H9 (cell line): ENCODE data around the gene PHLDA2. TPM values are rescaled to one million over a fixed set of nuclear protein-coding genes. Genes with fewer than 3 reads are reported as not detected.

Experiments
- DNase-seq: peaks from one replicate; pipeline ENCODE4 v3.0.0-alpha.2; 2017
- H2AFZ ChIP-seq: one replicate; pipeline ENCODE4 v1.6.1; 2013; ENCODE audit warnings: mild to moderate bottlenecking, low read length, control low read depth, moderate library complexity
- H2AK5ac ChIP-seq: 2 replicates; pipeline ENCODE4 v1.6.1; 2013; ENCODE audit warnings: low read length, control low read depth, mixed read lengths; ENCODE audit not compliant: insufficient read length
- H2BK120ac ChIP-seq: one replicate; pipeline ENCODE4 v1.6.1; 2013; ENCODE audit warnings: low read depth, mild to moderate bottlenecking, low read length, control low read depth, inconsistent platforms; ENCODE audit not compliant: poor library complexity, severe bottlenecking
- H2BK12ac ChIP-seq: 2 replicates; pipeline ENCODE4 v1.6.1; 2013; ENCODE audit warnings: low read length, control low read depth, mixed read lengths, low read depth; ENCODE audit not compliant: insufficient read length
- H2BK15ac ChIP-seq: 2 replicates; pipeline ENCODE4 v1.6.1; 2013; ENCODE audit warnings: low read depth, low read length, control low read depth
- H2BK20ac ChIP-seq: one replicate; pipeline ENCODE4 v1.6.1; 2013; ENCODE audit warnings: low read depth, mild to moderate bottlenecking, low read length, control low read depth, inconsistent platforms; ENCODE audit not compliant: poor library complexity, severe bottlenecking
- H2BK5ac ChIP-seq: 2 replicates; pipeline ENCODE4 v1.6.1; 2013; ENCODE audit warnings: low read length, control low read depth, mixed read lengths; ENCODE audit not compliant: insufficient read length
- H3K14ac ChIP-seq: 2 replicates; pipeline ENCODE4 v1.6.1; 2013; ENCODE audit warnings: low read length, control low read depth; ENCODE audit not compliant: insufficient read depth
- H3K18ac ChIP-seq: 2 replicates; pipeline ENCODE4 v1.6.1; 2013; ENCODE audit warnings: low read depth, mild to moderate bottlenecking, mixed read lengths, low read length, control low read depth; ENCODE audit not compliant: insufficient read length
- H3K23ac ChIP-seq: 2 replicates; pipeline ENCODE4 v1.6.1; 2013; ENCODE audit warnings: low read length, control low read depth, mixed read lengths, low read depth; ENCODE audit not compliant: insufficient read length
- H3K23me2 ChIP-seq: 2 replicates; pipeline ENCODE4 v1.6.1; 2013; ENCODE audit warnings: low read depth, mild to moderate bottlenecking, mixed read lengths, low read length, control low read depth; ENCODE audit not compliant: insufficient read length, poor library complexity, severe bottlenecking
- H3K27ac ChIP-seq: 2 replicates; pipeline ENCODE4 v1.5.1; 2013; ENCODE audit warnings: low read length, control low read depth, mixed read lengths, low read depth; ENCODE audit not compliant: insufficient read length
- H3K27me3 ChIP-seq: 2 replicates; pipeline ENCODE4 v1.6.1; 2013; ENCODE audit warnings: low read length, control low read depth, inconsistent platforms; ENCODE audit not compliant: insufficient read depth
- H3K4ac ChIP-seq: 2 replicates; pipeline ENCODE4 v1.6.1; 2013; ENCODE audit warnings: low read depth, mild to moderate bottlenecking, control low read depth, inconsistent platforms, low read length, moderate library complexity
- H3K4me1 ChIP-seq: 2 replicates; pipeline ENCODE4 v1.6.1; 2013; ENCODE audit warnings: low read length, control low read depth, inconsistent platforms; ENCODE audit not compliant: insufficient read depth
- H3K4me2 ChIP-seq: 2 replicates; pipeline ENCODE4 v1.6.1; 2013; ENCODE audit warnings: low read length, control low read depth, mixed read lengths; ENCODE audit not compliant: insufficient read length, insufficient read depth
- H3K56ac ChIP-seq: 2 replicates; pipeline ENCODE4 v1.6.1; 2013; ENCODE audit warnings: low read depth, mild to moderate bottlenecking, mixed read lengths, low read length, control low read depth; ENCODE audit not compliant: insufficient read length
- H3K79me1 ChIP-seq: 2 replicates; pipeline ENCODE4 v1.6.1; 2013; ENCODE audit warnings: low read depth, mild to moderate bottlenecking, moderate library complexity, low read length, control low read depth, inconsistent platforms; ENCODE audit not compliant: insufficient read depth, poor library complexity, severe bottlenecking
- H3K79me2 ChIP-seq: 2 replicates; pipeline ENCODE4 v1.6.1; 2013; ENCODE audit warnings: low read length, control low read depth, inconsistent platforms; ENCODE audit not compliant: insufficient read depth
- H3K9ac ChIP-seq: 2 replicates; pipeline ENCODE4 v1.6.1; 2013; ENCODE audit warnings: low read length, control low read depth, mixed read lengths; ENCODE audit not compliant: insufficient read length; ENCODE audit errors: extremely low read depth
- H3K9me3 ChIP-seq: one replicate; pipeline ENCODE4 v1.6.1; 2013; ENCODE audit warnings: low read depth, low read length, inconsistent platforms; ENCODE audit not compliant: control insufficient read depth
- H3T11ph ChIP-seq: one replicate; pipeline ENCODE4 v1.6.1; 2013; ENCODE audit warnings: mild to moderate bottlenecking, low read length, control low read depth, inconsistent platforms
- H4K20me1 ChIP-seq: one replicate; pipeline ENCODE4 v1.6.1; 2013; ENCODE audit not compliant: control insufficient read depth, insufficient read length, insufficient read depth
- H4K5ac ChIP-seq: 2 replicates; pipeline ENCODE4 v1.6.1; 2013; ENCODE audit warnings: low read depth, mild to moderate bottlenecking, mixed read lengths, low read length, control low read depth; ENCODE audit not compliant: insufficient read length
- H4K8ac ChIP-seq: replicated peaks from 2 replicates; pipeline ENCODE4 v1.6.1; 2013; ENCODE audit warnings: low read length, control low read depth, mixed read lengths, low read depth; ENCODE audit not compliant: insufficient read length
- H4K91ac ChIP-seq: 2 replicates; pipeline ENCODE4 v1.6.1; 2013; ENCODE audit warnings: low read depth, mild to moderate bottlenecking, moderate library complexity, mixed read lengths, low read length, control low read depth; ENCODE audit not compliant: insufficient read length
- H3K27ac Mint-ChIP-seq, 3 experiments: 2 replicates in 2 of 3; 3 replicates in 1 of 3; pipeline ENCODE4 v1.8.0; 2020 to 2021; ENCODE audit warnings: mixed read lengths in 3 of 3, mild to moderate bottlenecking in 1 of 3, moderate library complexity in 1 of 3
- H3K27me3 Mint-ChIP-seq: 2 replicates; pipeline ENCODE4 v1.8.0; 2021; ENCODE audit warnings: low read depth, mild to moderate bottlenecking, moderate library complexity, mixed read lengths
- H3K36me3 Mint-ChIP-seq, 3 experiments: 2 replicates in 2 of 3; 3 replicates in 1 of 3; pipeline ENCODE4 v1.8.0; 2020 to 2021; ENCODE audit warnings: low read depth in 3 of 3, mixed read lengths in 3 of 3; ENCODE audit not compliant: insufficient read depth in 1 of 3
- H3K4me1 Mint-ChIP-seq, 2 experiments: 2 replicates each; pipeline ENCODE4 v1.8.0; 2020; ENCODE audit warnings: mixed read lengths in 2 of 2
- H3K4me3 Mint-ChIP-seq, 2 experiments: 2 replicates in 1 of 2; 3 replicates in 1 of 2; pipeline ENCODE4 v1.8.0; 2020 to 2021; ENCODE audit warnings: mild to moderate bottlenecking in 2 of 2, mixed read lengths in 2 of 2, moderate library complexity in 1 of 2
- H3K9me3 Mint-ChIP-seq, 2 experiments: 2 replicates in 1 of 2; 3 replicates in 1 of 2; pipeline ENCODE4 v1.8.0; 2020; ENCODE audit warnings: mild to moderate bottlenecking in 2 of 2, mixed read lengths in 2 of 2, moderate library complexity in 1 of 2
- CTCF ChIP-seq: fragments of 200-600 bp; sonication (generic); conservative IDR thresholded peaks from 3 replicates; pipeline ENCODE4 v1.8.0; 2021; ENCODE audit warnings: antibody characterized with exemption, mild to moderate bottlenecking
- WGBS: extraction: QIAGEN DNeasy Blood & Tissue Kit; methylation state at CpG from one replicate; pipeline ENCODE4 v1.1.7; 2013; ENCODE audit warnings: missing lambda C conversion rate, low lambda C conversion rate, mixed read lengths; ENCODE audit not compliant: insufficient read length; ENCODE audit errors: extremely low coverage; 5-methylcytosine and 5-hydroxymethylcytosine counted together
- total RNA-seq: library from RNA; stranded (reverse); gene quantifications from 2 replicates; pipeline ENCODE4 v1.2.1, GENCODE V29; 2021

PHLDA2 gene
- total RNA-seq, 1 experiment from 2014 or later, result 42.8 TPM

GRCh38 chr11:2896047-2896446 is 33.2 kb downstream of the PHLDA2 start:
- H3K27ac Mint-ChIP-seq, result no peak overlapping the region
- Histone ChIP-seq H4K20me1 (no peaks in the 10 kb centered on the region), H3K27ac (no peak overlapping the region), H3K56ac (no peak overlapping the region), H4K91ac (no peak overlapping the region), H3K4me1 (no peaks in the 10 kb centered on the region), H2BK12ac (no peak overlapping the region), H3K23ac (no peak overlapping the region), H3K79me2 (no peaks in the 10 kb centered on the region), H3K9me3 (peaks cover 4% of the 10 kb centered on the region), H3K23me2 (no peaks in the 10 kb centered on the region), H3K4me2 (no peak overlapping the region), H2AFZ (no peak overlapping the region), H3K18ac (no peak overlapping the region), H2BK20ac (no peak overlapping the region), H2BK15ac (no peak overlapping the region), H2AK5ac (no peak overlapping the region), H2BK120ac (no peak overlapping the region), H4K8ac (no peak overlapping the region), H3K14ac (no peak overlapping the region), H3T11ph (no peak overlapping the region), H3K9ac (no peak overlapping the region), H3K4ac (no peak overlapping the region), H3K79me1 (no peaks in the 10 kb centered on the region), H4K5ac (no peak overlapping the region), H2BK5ac (no peak overlapping the region), H3K27me3 (no peaks in the 10 kb centered on the region; the same call in 1 of the 2 replicates)
- peaks cover 21 to 22% of the 10 kb centered on the region in 2 experiments for H3K4me1 Mint-ChIP-seq
- H3K9me3 Mint-ChIP-seq, result peaks cover 0 to 2% of the 10 kb centered on the region in 2 experiments; a peak in 2 of 5 replicates
- peaks cover 68% of the 10 kb centered on the region for H3K27me3 Mint-ChIP-seq
- H3K36me3 Mint-ChIP-seq, result no peaks in the 10 kb centered on the region; a peak in 1 of 7 replicates
- H3K4me3 Mint-ChIP-seq, result no peak overlapping the region
- DNase-seq, result no peak
- WGBS, result no CpG with 5 or more reads among the region's 9 CpGs
- TF ChIP-seq CTCF, result no peak
